A549 treated with AZD9567 at 1 μM for 4 hours (cell line): ENCODE data around the gene SEMA3G. TPM values are rescaled to one million over a fixed set of nuclear protein-coding genes. Genes with fewer than 3 reads are reported as not detected.

Experiments used
- total RNA-seq: library from RNA; stranded (reverse); fragments of 200-300 nt; extraction: Qiagen RNA extraction; gene quantifications from 5 replicates; pipeline ENCODE4 v1.2.3, GENCODE V29; 2022; ENCODE audit not compliant: insufficient read depth

SEMA3G gene
- 0.07 to 0.17 TPM (median 0.15 TPM) in 4 of 5 replicates, not detected in the other for total RNA-seq

DNA sequence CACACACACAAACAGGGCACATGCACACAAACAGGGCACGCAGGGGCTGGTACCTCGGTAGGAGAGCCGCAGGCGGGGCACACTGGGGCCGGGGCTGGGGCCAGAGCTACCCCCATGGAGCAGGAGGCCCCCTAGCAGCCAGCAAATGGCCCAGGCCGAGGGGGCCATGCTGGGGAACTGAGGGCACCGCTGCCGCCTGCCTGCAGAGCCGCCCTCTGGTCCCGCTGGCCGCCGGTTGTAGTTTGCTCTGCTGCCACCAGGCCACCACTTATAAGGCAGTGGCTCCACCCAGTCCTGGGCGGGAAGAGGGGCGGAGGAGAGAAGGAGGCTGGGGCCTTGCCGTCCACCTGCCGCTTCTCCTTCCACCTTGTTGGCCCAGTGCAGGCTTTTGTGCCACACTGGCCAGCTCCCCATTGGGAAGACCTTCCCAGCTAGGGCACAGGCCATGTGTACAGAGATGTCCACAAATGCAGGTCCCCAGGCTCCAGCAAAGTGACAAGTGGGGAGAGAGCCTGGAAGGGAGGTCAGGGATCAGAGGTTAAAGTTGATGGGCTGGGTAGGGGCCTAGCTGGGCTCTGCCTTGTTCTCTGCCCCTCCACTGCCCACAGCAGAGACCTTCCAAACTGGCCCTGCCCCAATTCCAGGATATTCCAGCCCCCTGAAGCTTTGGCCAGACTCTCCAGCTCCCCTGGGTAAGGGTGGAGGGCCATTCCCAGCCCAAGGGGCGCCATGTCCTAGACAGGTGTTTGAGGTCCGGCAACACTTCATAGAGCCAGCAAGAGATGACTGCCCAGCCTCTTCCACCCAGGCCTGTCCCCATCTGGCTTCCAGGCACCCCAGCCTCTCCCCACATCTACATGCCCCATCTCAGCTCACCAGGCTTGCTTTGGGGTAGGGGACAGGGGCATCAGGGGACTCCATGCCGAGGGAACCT lies at the start of gene SEMA3G:
SEMA3G (minus strand) TSS at position 244 of the 934 bp plus-strand sequence; CDS start at position 168, 76 bp downstream.

DNA sequence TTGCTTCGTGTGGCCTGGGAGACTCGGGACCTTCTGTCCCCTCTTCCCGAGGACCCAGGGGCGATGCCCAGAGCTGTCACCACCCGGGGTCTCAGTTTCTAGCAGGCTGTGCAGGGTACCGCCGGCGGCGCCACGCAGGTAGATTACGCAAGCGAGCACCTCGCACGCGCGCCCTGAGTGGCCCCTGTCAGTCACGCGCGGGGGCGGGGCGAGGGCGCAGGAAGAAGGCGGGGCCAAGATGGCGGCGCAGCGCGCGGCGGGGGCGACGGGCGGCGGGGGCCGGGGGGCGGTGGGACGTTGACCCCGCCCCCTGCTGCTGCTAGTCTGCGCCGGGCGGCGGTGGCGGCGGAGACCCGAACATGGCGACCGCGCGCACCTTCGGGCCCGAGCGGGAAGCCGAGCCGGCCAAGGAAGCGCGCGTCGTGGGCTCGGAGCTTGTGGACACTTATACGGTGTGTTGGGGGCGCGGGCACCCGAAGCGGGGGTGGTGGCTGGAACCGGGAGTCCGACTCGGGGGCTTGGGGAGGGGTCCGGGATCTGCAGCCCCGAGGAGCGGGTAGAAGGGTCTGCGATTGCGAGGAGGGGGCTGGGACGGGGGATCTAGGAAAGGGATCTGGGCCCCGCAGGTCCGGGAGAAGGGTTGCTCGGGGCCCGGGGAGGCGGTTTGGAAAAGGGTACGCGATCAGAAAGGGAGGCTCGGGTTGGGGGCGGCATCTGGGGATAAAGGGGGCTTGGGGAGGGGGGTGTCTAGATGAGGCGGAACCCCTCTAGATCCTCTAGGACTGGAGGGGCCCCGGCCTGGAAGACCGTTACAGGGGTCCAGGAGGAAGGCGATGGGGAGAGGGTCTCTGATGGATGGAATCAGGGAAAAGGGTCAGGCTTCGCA lies 10.6 kb upstream of the SEMA3G start, which contains the start of gene NISCH:
NISCH (plus strand) TSS at position 322 of the 886 bp plus-strand sequence; CDS start at position 360, 38 bp downstream.

DNA sequence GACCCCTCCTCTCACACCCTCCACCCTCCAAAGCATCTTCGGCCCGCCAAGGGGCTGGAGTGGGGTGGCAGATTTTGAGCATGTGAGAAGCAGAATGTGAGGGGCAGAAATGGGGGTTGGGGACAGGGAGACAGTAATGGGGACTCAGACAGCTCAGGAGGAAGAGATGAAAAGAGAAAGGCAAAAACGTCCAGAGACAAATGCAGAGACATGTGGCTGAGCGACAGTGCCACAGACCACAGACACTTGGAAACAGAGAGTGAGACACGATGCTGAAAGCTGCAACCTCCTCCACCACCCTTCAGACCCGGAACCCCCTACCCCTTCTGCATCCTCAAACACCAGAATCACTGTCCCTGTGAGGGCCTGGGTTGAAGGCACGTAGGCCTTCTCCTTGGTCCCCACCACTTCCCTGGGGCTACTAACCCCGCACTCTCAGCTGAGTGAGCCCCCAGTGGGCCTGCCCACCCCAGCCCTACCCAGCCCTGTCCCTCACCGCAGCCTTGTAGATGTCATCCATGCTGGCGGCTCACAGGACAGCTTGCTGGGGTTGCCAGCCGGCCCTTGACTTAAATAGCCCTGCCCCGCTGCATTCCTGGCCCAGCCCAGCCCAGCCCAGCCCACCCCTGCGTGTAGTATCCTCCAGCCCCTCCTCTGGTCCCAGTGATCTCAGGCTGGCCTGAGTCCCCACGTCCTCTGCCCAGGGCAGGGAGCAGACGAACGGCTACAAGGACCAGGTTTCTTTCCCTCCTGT lies 8.8 kb upstream of the SEMA3G start, which contains the start of gene TNNC1:
TNNC1 (minus strand) TSS at position 546 of the 754 bp plus-strand sequence; CDS start at position 520, 26 bp downstream.

Other genes starting within 250 kb of the SEMA3G start
- gene ALAS1, start 246.9 kb downstream of the SEMA3G start, total RNA-seq: 48.2 to 77.0 TPM (median 49.7 TPM) in 5 replicates
- 0.08 TPM in 1 of 5 replicates, not detected in the others for gene TLR9, start 219.5 kb downstream of the SEMA3G start, total RNA-seq
- 61.3 to 72.0 TPM (median 67.9 TPM) in 5 replicates for gene TWF2, start 205.9 kb downstream of the SEMA3G start, total RNA-seq
- 2.7 to 4.5 TPM (median 4.2 TPM) in 5 replicates for gene PPM1M, start 199.3 kb downstream of the SEMA3G start, total RNA-seq
- gene WDR82, start 166.5 kb downstream of the SEMA3G start, total RNA-seq: 50.3 to 60.0 TPM (median 52.9 TPM) in 5 replicates
- gene GLYCTK, start 157.3 kb downstream of the SEMA3G start, total RNA-seq: 4.2 to 5.3 TPM (median 4.5 TPM) in 5 replicates
- 0.60 to 5.8 TPM (median 1.1 TPM) in 5 replicates for gene DNAH1, start 128.8 kb downstream of the SEMA3G start, total RNA-seq
- 33.7 to 38.9 TPM (median 36.2 TPM) in 5 replicates for gene BAP1, start 35.1 kb downstream of the SEMA3G start, total RNA-seq
- 2.5 to 3.4 TPM (median 2.9 TPM) in 4 of 5 replicates, not detected in the other for gene PHF7, start 34.4 kb downstream of the SEMA3G start, total RNA-seq
- 0.78 to 4.7 TPM (median 1.3 TPM) in 5 replicates for gene TNNC1, start 8.9 kb upstream of the SEMA3G start, total RNA-seq
- 12.5 to 19.7 TPM (median 16.1 TPM) in 5 replicates for gene NISCH, start 10.5 kb upstream of the SEMA3G start, total RNA-seq
- gene STAB1, start 50.2 kb upstream of the SEMA3G start, total RNA-seq: 0.03 to 0.11 TPM (median 0.06 TPM) in 4 of 5 replicates, not detected in the other
- gene NT5DC2, start 88.8 kb upstream of the SEMA3G start, total RNA-seq: 68.5 to 107 TPM (median 101 TPM) in 5 replicates
- 56.4 to 73.8 TPM (median 65.5 TPM) in 5 replicates for gene UQCC5, start 91.5 kb upstream of the SEMA3G start, total RNA-seq
- 12.6 to 21.7 TPM (median 15.8 TPM) in 5 replicates for gene PBRM1, start 240.8 kb upstream of the SEMA3G start, total RNA-seq
- gene GNL3, start 240.9 kb upstream of the SEMA3G start, total RNA-seq: 94.1 to 107 TPM (median 101 TPM) in 5 replicates